ENCODE results near the gene WSCD2.

DNA sequence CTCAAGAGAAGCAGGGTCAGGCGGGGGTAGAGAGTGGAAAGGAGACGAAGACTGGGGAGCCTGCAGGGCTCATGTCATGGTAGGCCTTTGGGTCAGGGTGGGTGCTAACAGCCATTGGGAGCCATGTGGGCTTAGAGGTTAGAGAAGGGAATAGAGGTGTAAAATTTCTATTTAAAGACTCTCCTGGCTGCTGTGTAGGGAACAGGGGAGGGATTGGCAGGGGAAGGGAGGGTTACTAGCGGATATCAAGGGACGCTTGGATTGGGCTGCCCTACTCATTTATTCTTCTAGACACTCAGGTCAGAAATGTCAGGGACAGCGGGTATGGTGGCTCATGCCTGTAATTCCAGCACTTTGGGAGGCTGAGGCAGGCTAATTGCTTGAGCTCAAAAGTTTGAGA is 18.2 kb downstream of the WSCD2 start:
- TF ChIP-seq CTCF (IDR thresholded peaks at IDR 0.05; ENCODE audit: extremely low read depth in 1 of 2, insufficient read depth in 1 of 2, low read depth in 1 of 2, low read length in 2 of 2) (no peak), EZH2 (IDR thresholded peaks at IDR 0.05; ENCODE audit: borderline replicate concordance, low read depth, low read length, severe bottlenecking) (no peak), MAX (IDR thresholded peaks at IDR 0.05; ENCODE audit: insufficient read depth, insufficient read length) (no peak), POLR2A (IDR thresholded peaks at IDR 0.05; ENCODE audit: low read depth, low read length) (no peak), POLR2AphosphoS5 (IDR thresholded peaks at IDR 0.05; ENCODE audit: insufficient read depth, low read depth, low read length) (no peak), JUN (IDR thresholded peaks at IDR 0.05; ENCODE audit: borderline replicate concordance, insufficient read depth, insufficient read length, low read depth) (no peak), GATA2 (IDR thresholded peaks at IDR 0.05; ENCODE audit: insufficient read depth, insufficient read length, low read depth, low read length) (no peak), MYC (IDR thresholded peaks at IDR 0.05; ENCODE audit: low read depth, low read length) (no peak), FOS (IDR thresholded peaks at IDR 0.05; ENCODE audit: borderline replicate concordance, insufficient read depth, low read length) (no peak)
